Suprapubic skin (tissue), 4 donors: Measurements from ENCODE around the gene SP4. TPM values are rescaled to one million over a fixed set of nuclear protein-coding genes. Genes with fewer than 3 reads are reported as not detected.

Experiments used
- DNase-seq, 2 donors: peaks; one replicate each; pipeline ENCODE4 v3.0.0-alpha.2; 2019; ENCODE audit warnings: low spot score in 2 of 2
- H3K27ac ChIP-seq: fragments of 200-600 bp; sonication (generic); one replicate; pipeline ENCODE4 v1.5.1; 2019
- H3K27me3 ChIP-seq: fragments of 200-600 bp; sonication (generic); one replicate; pipeline ENCODE4 v1.5.1; 2019
- H3K36me3 ChIP-seq: fragments of 200-600 bp; sonication (generic); one replicate; pipeline ENCODE4 v1.5.1; 2019
- H3K4me1 ChIP-seq: fragments of 200-600 bp; sonication (generic); one replicate; pipeline ENCODE4 v1.5.1; 2019
- H3K4me3 ChIP-seq: fragments of 200-600 bp; sonication (generic); one replicate; pipeline ENCODE4 v1.5.1; 2019; ENCODE audit warnings: mild to moderate bottlenecking
- H3K9me3 ChIP-seq: fragments of 200-600 bp; sonication (generic); one replicate; pipeline ENCODE4 v1.5.1; 2019
- EP300 ChIP-seq: sonication (generic); formaldehyde crosslinking; IDR thresholded peaks from one replicate; pipeline ENCODE4 v1.6.1; 2017; ENCODE audit warnings: antibody characterized with exemption
- POLR2A ChIP-seq, 2 donors: fragments of 450-650 bp; IDR thresholded peaks; one replicate each; pipeline ENCODE4 v1.6.1; 2017; ENCODE audit warnings: antibody characterized with exemption in 2 of 2, mild to moderate bottlenecking in 2 of 2, moderate library complexity in 2 of 2
- POLR2AphosphoS5 ChIP-seq, 3 donors: sonication (generic); formaldehyde crosslinking; IDR thresholded peaks; one replicate each; pipeline ENCODE4 v1.6.1; 2017; ENCODE audit warnings: antibody characterized with exemption in 3 of 3
- WGBS: methylation state at CpG from one replicate; pipeline ENCODE4 v1.1.5; 2018; 5-methylcytosine and 5-hydroxymethylcytosine counted together
- total RNA-seq, 4 donors: library from RNA; depleted of rRNA; stranded (reverse); fragments of >200 nt; gene quantifications; one replicate each; pipeline ENCODE4 v1.1.0, GENCODE V29; 2016
- TF ChIP-seq, protein P1 (sequence below), 2 donors: fragments of 200-600 bp in 1 of 2; fragments of 450-650 bp in 1 of 2; sonication (generic) in 1 of 2; IDR thresholded peaks; one replicate each; pipeline ENCODE4 v1.5.1; 2016 to 2019; ENCODE audit warnings: antibody characterized with exemption in 2 of 2, mild to moderate bottlenecking in 1 of 2, moderate library complexity in 1 of 2

The SP4 gene
- total RNA-seq, 4 donors from 2014 or later: 5.3 to 17.0 (median 11.1) TPM

DNA sequence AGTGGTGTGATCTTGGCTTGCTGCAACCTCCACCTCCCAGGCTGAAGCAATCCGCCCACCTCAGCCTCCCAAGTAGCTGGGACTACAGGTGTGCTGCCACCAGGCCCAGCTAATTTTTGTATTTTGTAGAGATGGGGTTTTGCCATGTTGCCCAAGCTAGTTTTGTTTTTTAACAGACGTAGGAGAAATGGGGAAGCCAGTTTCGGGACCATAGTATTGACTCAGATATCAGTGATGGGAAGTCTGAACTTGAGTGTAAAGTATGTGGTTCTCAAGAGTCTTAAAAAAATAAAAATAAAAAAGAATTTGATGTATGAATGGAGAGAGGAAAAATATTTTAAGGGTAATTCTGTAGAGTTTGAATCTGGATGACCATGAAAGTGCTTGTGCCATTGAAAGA, 34.2 kb downstream of the SP4 start:
- Histone ChIP-seq H3K9me3 (no peaks in the 10 kb centered on the region), H3K4me1 (no peaks in the 10 kb centered on the region), H3K4me3 (no peak overlapping the region), H3K27ac (no peak overlapping the region), H3K27me3 (no peaks in the 10 kb centered on the region), H3K36me3 (peaks cover 14% of the 10 kb centered on the region)
- no peak for TF ChIP-seq POLR2AphosphoS5 (IDR thresholded peaks at IDR 0.05)
- TF ChIP-seq EP300: no peak
- TF ChIP-seq, protein P1, sequence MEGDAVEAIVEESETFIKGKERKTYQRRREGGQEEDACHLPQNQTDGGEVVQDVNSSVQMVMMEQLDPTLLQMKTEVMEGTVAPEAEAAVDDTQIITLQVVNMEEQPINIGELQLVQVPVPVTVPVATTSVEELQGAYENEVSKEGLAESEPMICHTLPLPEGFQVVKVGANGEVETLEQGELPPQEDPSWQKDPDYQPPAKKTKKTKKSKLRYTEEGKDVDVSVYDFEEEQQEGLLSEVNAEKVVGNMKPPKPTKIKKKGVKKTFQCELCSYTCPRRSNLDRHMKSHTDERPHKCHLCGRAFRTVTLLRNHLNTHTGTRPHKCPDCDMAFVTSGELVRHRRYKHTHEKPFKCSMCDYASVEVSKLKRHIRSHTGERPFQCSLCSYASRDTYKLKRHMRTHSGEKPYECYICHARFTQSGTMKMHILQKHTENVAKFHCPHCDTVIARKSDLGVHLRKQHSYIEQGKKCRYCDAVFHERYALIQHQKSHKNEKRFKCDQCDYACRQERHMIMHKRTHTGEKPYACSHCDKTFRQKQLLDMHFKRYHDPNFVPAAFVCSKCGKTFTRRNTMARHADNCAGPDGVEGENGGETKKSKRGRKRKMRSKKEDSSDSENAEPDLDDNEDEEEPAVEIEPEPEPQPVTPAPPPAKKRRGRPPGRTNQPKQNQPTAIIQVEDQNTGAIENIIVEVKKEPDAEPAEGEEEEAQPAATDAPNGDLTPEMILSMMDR (IDR thresholded peaks at IDR 0.05): no peak
- TF ChIP-seq POLR2A (IDR thresholded peaks at IDR 0.05): no peak
- DNase-seq: no peak
- WGBS: 94% methylated on average over 3 of the region's 3 CpGs

DNA sequence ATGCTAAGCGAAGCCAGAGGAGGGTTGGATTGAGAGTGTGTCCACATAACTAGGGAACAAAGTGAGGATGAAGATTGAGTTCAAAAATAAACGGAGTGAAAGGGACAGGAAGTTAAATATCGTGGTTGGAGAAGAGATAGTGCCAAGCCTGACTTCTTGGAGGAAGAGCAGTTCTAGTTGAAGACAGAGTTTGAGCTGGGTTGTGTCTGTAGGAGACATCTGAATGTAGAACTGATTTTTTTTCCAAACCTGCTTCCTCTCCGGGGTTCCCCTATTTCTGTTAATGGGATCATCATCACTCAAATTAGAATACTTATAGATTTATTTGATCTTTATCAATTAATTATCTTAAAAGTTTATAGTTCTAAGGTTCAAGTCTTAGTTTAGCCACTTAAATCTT, 35.6 kb downstream of the SP4 start:
- Histone ChIP-seq H3K36me3 (peaks cover 14% of the 10 kb centered on the region), H3K4me1 (no peaks in the 10 kb centered on the region), H3K9me3 (no peaks in the 10 kb centered on the region), H3K4me3 (no peak overlapping the region), H3K27ac (no peak overlapping the region), H3K27me3 (no peaks in the 10 kb centered on the region)
- TF ChIP-seq, protein P1 (IDR thresholded peaks at IDR 0.05): no peak
- no peak for TF ChIP-seq POLR2AphosphoS5 (IDR thresholded peaks at IDR 0.05)
- DNase-seq: no peak
- WGBS: 78% methylated on average over 4 of the region's 4 CpGs

DNA sequence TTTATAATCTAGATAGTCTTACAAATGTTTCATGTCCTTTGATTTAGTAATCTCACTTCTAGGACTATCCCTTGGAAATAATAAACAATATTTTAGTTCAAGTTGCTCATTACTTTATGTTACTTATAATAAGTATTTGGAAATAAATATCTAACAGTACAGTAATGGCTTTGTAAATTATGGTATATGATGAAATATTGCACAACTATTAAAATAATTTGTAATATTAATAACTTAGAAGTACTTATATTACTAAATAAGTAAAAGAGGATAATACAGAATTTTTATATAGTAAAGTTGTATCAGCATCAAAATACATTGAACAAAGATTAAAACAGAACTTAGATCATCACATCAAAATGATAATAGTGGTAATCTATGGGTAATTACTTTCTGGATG, 41.1 kb downstream of the SP4 start:
- DNase-seq: no peak
- H3K27ac ChIP-seq: no peak overlapping the region
- no peaks in the 10 kb centered on the region for H3K4me1 ChIP-seq
- TF ChIP-seq, protein P1 (IDR thresholded peaks at IDR 0.05): no peak
- TF ChIP-seq EP300: no peak
- no peak for TF ChIP-seq POLR2A (IDR thresholded peaks at IDR 0.05)
- TF ChIP-seq POLR2AphosphoS5 (IDR thresholded peaks at IDR 0.05): no peak
- H3K4me3 ChIP-seq: no peak overlapping the region
- no peaks in the 10 kb centered on the region for H3K9me3 ChIP-seq
- no peaks in the 10 kb centered on the region for H3K36me3 ChIP-seq
- no peaks in the 10 kb centered on the region for H3K27me3 ChIP-seq

DNA sequence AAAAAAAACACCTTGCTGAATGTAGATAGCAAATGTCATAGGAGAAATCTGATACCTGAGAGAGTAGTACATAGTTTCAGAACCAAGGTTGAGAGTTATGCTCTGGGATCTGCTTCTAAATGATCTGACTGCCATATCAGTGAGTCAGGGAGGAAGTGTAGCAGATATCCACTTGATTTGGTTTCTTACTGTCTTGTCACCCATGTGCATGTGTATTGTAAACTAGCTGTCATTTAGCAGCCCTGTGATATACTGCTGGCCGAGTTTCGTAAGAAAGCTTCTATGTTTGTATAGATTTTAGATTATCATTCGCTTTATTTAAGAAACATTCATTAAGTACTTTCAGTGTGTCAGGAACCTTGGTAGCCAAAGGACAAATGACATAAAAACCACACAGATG, 42.0 kb downstream of the SP4 start:
- no peak for TF ChIP-seq POLR2AphosphoS5 (IDR thresholded peaks at IDR 0.05)
- TF ChIP-seq, protein P1 (IDR thresholded peaks at IDR 0.05): no peak
- H3K4me3 ChIP-seq: no peak overlapping the region
- no peaks in the 10 kb centered on the region for H3K27me3 ChIP-seq
- DNase-seq: no peak
- no peak overlapping the region for H3K27ac ChIP-seq
- H3K36me3 ChIP-seq: no peaks in the 10 kb centered on the region
- 85% methylated on average over 3 of the region's 3 CpGs for WGBS
- no peaks in the 10 kb centered on the region for H3K4me1 ChIP-seq
- H3K9me3 ChIP-seq: no peaks in the 10 kb centered on the region

DNA sequence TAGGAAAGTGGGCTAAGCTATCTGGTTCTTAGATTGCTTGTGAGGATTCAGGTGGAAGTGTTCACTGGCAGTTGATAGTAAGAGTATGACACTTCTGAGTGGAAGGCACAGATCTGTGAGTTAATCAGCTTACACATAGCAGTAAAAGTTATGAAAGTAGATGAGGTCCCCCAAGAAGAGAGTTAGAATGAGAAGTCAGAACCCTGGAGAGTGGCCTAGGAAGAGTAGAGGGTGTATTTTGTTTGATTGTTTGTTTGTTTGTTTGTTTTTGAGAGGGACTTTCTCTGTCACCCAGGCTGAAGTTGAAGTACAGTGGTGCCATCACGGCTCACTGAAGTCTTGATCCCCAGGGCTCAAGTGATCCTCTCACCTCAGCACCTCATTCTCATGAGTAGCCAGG, 44.1 kb downstream of the SP4 start:
- Histone ChIP-seq H3K27me3 (no peaks in the 10 kb centered on the region), H3K36me3 (peaks cover 1% of the 10 kb centered on the region), H3K4me1 (no peaks in the 10 kb centered on the region), H3K9me3 (no peaks in the 10 kb centered on the region), H3K4me3 (no peak overlapping the region), H3K27ac (no peak overlapping the region)
- WGBS: 100% methylated on average over 1 of the region's 1 CpG
- DNase-seq: no peak
- TF ChIP-seq, protein P1 (IDR thresholded peaks at IDR 0.05): no peak
- no peak for TF ChIP-seq POLR2A (IDR thresholded peaks at IDR 0.05)
- TF ChIP-seq POLR2AphosphoS5 (IDR thresholded peaks at IDR 0.05): no peak
- TF ChIP-seq EP300: no peak
